DMS53 (cell line): Measurements from ENCODE around the gene MSANTD2.
A peak's percentile ranks its signal among the peaks of the same experiment; 100 is the strongest.

Source experiments
- DNase-seq: peaks from one replicate; lab custom pipeline; 2025; lab: John Stamatoyannopoulos, UW

Gene MSANTD2

GRCh38 chr11:124732230-124732629, 68.0 kb downstream of the MSANTD2 start:
- DNase-seq = no peak

- no peak for DNase-seq
Observed at GRCh38 chr11:124729571-124729970, 70.6 kb downstream of the MSANTD2 start.

GRCh38 chr11:124728134-124728533, 72.1 kb downstream of the MSANTD2 start:
- DNase-seq = no peak

GRCh38 chr11:124727474-124727873, 72.7 kb downstream of the MSANTD2 start:
- DNase-seq = no peak

GRCh38 chr11:124725719-124726105, 74.5 kb downstream of the MSANTD2 start:
- DNase-seq = peak; percentile 36

- DNase-seq = peak; percentile 93
Observed at GRCh38 chr11:124724979-124725718, 75.1 kb downstream of the MSANTD2 start.

- DNase-seq = no peak
Observed at GRCh38 chr11:124722176-124722575, 78.0 kb downstream of the MSANTD2 start.

- DNase-seq = no peak
Observed at GRCh38 chr11:124719534-124719933, 80.7 kb downstream of the MSANTD2 start.

GRCh38 chr11:124718801-124719200, 81.4 kb downstream of the MSANTD2 start:
- no peak for DNase-seq

GRCh38 chr11:124717786-124718651, 82.2 kb downstream of the MSANTD2 start:
- peak; percentile 64 for DNase-seq

- DNase-seq = no peak
Observed at GRCh38 chr11:124717421-124717785, 82.8 kb downstream of the MSANTD2 start.

- no peak for DNase-seq
Observed at GRCh38 chr11:124716591-124716990, 83.6 kb downstream of the MSANTD2 start.
